A549 (cell line): Measurements from ENCODE around the gene NAP1L4. TPM values are rescaled to one million over a fixed set of nuclear protein-coding genes. Genes with fewer than 3 reads are reported as not detected.

Experiments used
- ATAC-seq, 2 experiments: fragments of 200-7000 bp in 1 of 2; fragments of >200 bp in 1 of 2; cut with Nextera tagmentation in 1 of 2; cut with Tn5 transposase in 1 of 2; 3 replicates each; pipeline versions ENCODE4 v1.8.0 to v1.9.1; 2018 to 2020; ENCODE audit warnings: mild to moderate bottlenecking in 1 of 2, moderate library complexity in 1 of 2
- CTCF ChIA-PET: fragments of 300-600 bp; sonication (Branson Sonifier 250); formaldehyde crosslinking; extraction: SDS; loops from one replicate; lab custom pipeline; 2021; ENCODE audit warnings: antibody characterized with exemption, inconsistent platforms; lab: Yijun Ruan, JAX
- POLR2A ChIA-PET: fragments of 350-600 bp; formaldehyde crosslinking; extraction: SDS; loops from one replicate; lab custom pipeline; 2021; ENCODE audit warnings: antibody characterized with exemption, inconsistent platforms; lab: Yijun Ruan, JAX
- DNase-seq, 2 experiments: peaks; one replicate each; pipeline versions ENCODE4 v3.0.0 to v3.0.0-alpha.2; 2011 to 2016; ENCODE audit warnings: low read depth in 1 of 2, low spot score in 1 of 2
- FAIRE-seq: peaks from 2 replicates; lab custom pipeline; 2011; peaks lifted over from hg19 to GRCh38; lab: Jason Lieb, UNC
- H3K27ac ChIP-seq, 2 experiments: fragments of >200 bp; sonication (Bioruptor Twin); formaldehyde crosslinking; 3 replicates each; pipeline ENCODE4 v1.5.1; 2016 to 2017
- H3K4me1 ChIP-seq: fragments of >200 bp; sonication (Bioruptor Twin); formaldehyde crosslinking; 3 replicates; pipeline ENCODE4 v1.6.1; 2016
- H3K4me2 ChIP-seq: fragments of >200 bp; sonication (Bioruptor Twin); formaldehyde crosslinking; 3 replicates; pipeline ENCODE4 v1.6.1; 2016
- H3K4me3 ChIP-seq: fragments of >200 bp; sonication (Bioruptor Twin); formaldehyde crosslinking; 3 replicates; pipeline ENCODE4 v1.5.1; 2016
- H3K9me3 ChIP-seq: fragments of >200 bp; sonication (Bioruptor Twin); formaldehyde crosslinking; 3 replicates; pipeline ENCODE4 v1.6.1; 2016
- BHLHE40 ChIP-seq: IDR thresholded peaks from 2 replicates; pipeline ENCODE4 v1.6.1; 2012; ENCODE audit warnings: low read depth, low read length, inconsistent platforms
- CBX8 ChIP-seq: fragments of 200-600 bp; sonication (generic); IDR thresholded peaks from 2 replicates; pipeline ENCODE4 v1.6.1; 2016
- CTCF ChIP-seq: fragments of >200 bp; sonication (Bioruptor Twin); formaldehyde crosslinking; IDR thresholded peaks from 3 replicates; pipeline ENCODE4 v1.5.1; 2016
- E2F6 ChIP-seq: IDR thresholded peaks from 2 replicates; pipeline ENCODE4 v1.6.1; 2012; ENCODE audit warnings: low read depth, borderline replicate concordance
- EHF ChIP-seq: fragments of 250-450 bp; sonication (Bioruptor Pico); IDR thresholded peaks from 2 replicates; pipeline ENCODE4 v1.5.0; 2020; ENCODE audit warnings: mild to moderate bottlenecking
- ELK1 ChIP-seq: fragments of 150-350 bp; IDR thresholded peaks from 2 replicates; pipeline ENCODE4 v1.6.1; 2014; ENCODE audit warnings: low read depth, mild to moderate bottlenecking, low read length
- ESRRA ChIP-seq: fragments of 150-350 bp; IDR thresholded peaks from 2 replicates; pipeline ENCODE4 v1.6.1; 2014; ENCODE audit warnings: mild to moderate bottlenecking, low read length, borderline replicate concordance
- FOSL2 ChIP-seq, 2 experiments: fragments of 450-650 bp in 1 of 2; fragments of >200 bp in 1 of 2; sonication (Bioruptor Twin) in 1 of 2; formaldehyde crosslinking; IDR thresholded peaks; 2 replicates each; pipeline versions ENCODE4 v1.5.0 to v1.6.1; 2016 to 2020; ENCODE audit warnings: mild to moderate bottlenecking in 1 of 2, moderate library complexity in 1 of 2
- GATA3 ChIP-seq: IDR thresholded peaks from 2 replicates; pipeline ENCODE4 v1.6.1; 2012; ENCODE audit warnings: borderline replicate concordance
- HMGXB4 ChIP-seq: fragments of 250-450 bp; sonication (Bioruptor Pico); IDR thresholded peaks from 2 replicates; pipeline ENCODE4 v1.5.0; 2021; ENCODE audit warnings: mild to moderate bottlenecking, moderate library complexity, borderline replicate concordance
- KDM5A ChIP-seq: fragments of 200-600 bp; sonication (generic); IDR thresholded peaks from 2 replicates; pipeline ENCODE4 v1.6.1; 2016; ENCODE audit warnings: antibody characterized with exemption, mild to moderate bottlenecking
- MAFK ChIP-seq: fragments of 450-650 bp; IDR thresholded peaks from 2 replicates; pipeline ENCODE4 v1.6.1; 2014; ENCODE audit not compliant: partially characterized antibody
- NPAS2 ChIP-seq: fragments of 250-450 bp; sonication (Bioruptor Pico); IDR thresholded peaks from 2 replicates; pipeline ENCODE4 v1.8.0; 2022; ENCODE audit warnings: mild to moderate bottlenecking, moderate library complexity, borderline replicate concordance
- NR3C1 ChIP-seq: fragments of >200 bp; sonication (Bioruptor Twin); formaldehyde crosslinking; IDR thresholded peaks from 3 replicates; pipeline ENCODE4 v1.6.1; 2017
- PBX3 ChIP-seq: IDR thresholded peaks from 2 replicates; pipeline ENCODE4 v1.6.1; 2012
- PHF8 ChIP-seq: fragments of 200-600 bp; sonication (generic); IDR thresholded peaks from 2 replicates; pipeline ENCODE4 v1.6.1; 2016; ENCODE audit warnings: low read depth, mild to moderate bottlenecking, antibody characterized with exemption, moderate library complexity, borderline replicate concordance
- POLR2A ChIP-seq: IDR thresholded peaks from 2 replicates; pipeline ENCODE4 v1.6.1; 2012; ENCODE audit warnings: mild to moderate bottlenecking, low read length
- RNF2 ChIP-seq: fragments of 200-600 bp; sonication (generic); IDR thresholded peaks from 2 replicates; pipeline ENCODE4 v1.6.1; 2016; ENCODE audit warnings: low read depth, mild to moderate bottlenecking, antibody characterized with exemption, moderate library complexity, borderline replicate concordance
- SMC3 ChIP-seq: fragments of >200 bp; sonication (Bioruptor Twin); formaldehyde crosslinking; IDR thresholded peaks from 3 replicates; pipeline ENCODE4 v1.6.1; 2018; ENCODE audit warnings: inconsistent platforms
- ZC3H11A ChIP-seq: fragments of 450-650 bp; IDR thresholded peaks from 2 replicates; pipeline ENCODE4 v1.6.1; 2014; ENCODE audit warnings: antibody characterized with exemption, mild to moderate bottlenecking
- WGBS: methylation state at CpG from one replicate; pipeline ENCODE4 v1.1.6; 2017; ENCODE audit errors: missing lambda C conversion rate; 5-methylcytosine and 5-hydroxymethylcytosine counted together
- polyA plus RNA-seq, 4 experiments: library from polyadenylated mRNA; depleted of rRNA in 3 of 4; stranded (reverse); fragments of >200 nt; fragmentation: RNase III in 1 of 4; extraction: RNeasy Plus Mini Kit Qiagen cat#74134 plus additional on column Dnase treatment in 1 of 4; gene quantifications; 2 replicates in 3 of 4; 3 replicates in 1 of 4; pipeline ENCODE4 v1.2.3, GENCODE V29; 2011 to 2017

The NAP1L4 gene
- polyA plus RNA-seq, 2 of the 4 experiments (the other 2 are of a cell fraction), result 132 to 148 TPM

GRCh38 chr11:3014057-3014938 is 22.2 kb upstream of the NAP1L4 start:
- ATAC-seq, result no peak
- 87% methylated on average over 15 of the region's 16 CpGs for WGBS
- Histone ChIP-seq H3K27ac (no peak overlapping the region), H3K4me2 (no peak overlapping the region), H3K9me3 (no peaks in the 10 kb centered on the region), H3K4me3 (no peak overlapping the region), H3K4me1 (no peaks in the 10 kb centered on the region)
- no peak for DNase-seq
- ChIA-PET POLR2A (no interaction called here), CTCF (interaction anchor here (0.9 to 4.3 kb wide), 6 partner anchors 11 to 78 kb away, joined by 3 to 30 read pairs (median 6); no protein-coding TSS in a partner anchor)
- no peak for FAIRE-seq
- TF ChIP-seq E2F6 (no peak), SMC3 (no peak), POLR2A (no peak), KDM5A (no peak), CTCF (no peak), MAFK (no peak), NR3C1 (no peak), EHF (CRISPR knock-in tag) (no peak)

GRCh38 chr11:3011891-3012885 is 20.1 kb upstream of the NAP1L4 start:
- ATAC-seq, result no peak

More at GRCh38 chr11:3011891-3012885, 20.1 kb upstream of the NAP1L4 start:
- WGBS, result 90% methylated on average over 31 of the region's 31 CpGs
- TF ChIP-seq ELK1, result no peak
- no peak for TF ChIP-seq ZC3H11A
- no peak for TF ChIP-seq RNF2
- TF ChIP-seq NR3C1, result no peak
- TF ChIP-seq BHLHE40, result no peak
- TF ChIP-seq FOSL2 (IDR thresholded peaks at IDR 0.05), result no peak
- TF ChIP-seq FOSL2 (CRISPR knock-in tag; IDR thresholded peaks at IDR 0.05), result no peak
- TF ChIP-seq NPAS2 (CRISPR knock-in tag), result no peak
- no peak for TF ChIP-seq PBX3
- no peak for TF ChIP-seq PHF8
- no peak for TF ChIP-seq ESRRA
- TF ChIP-seq GATA3, result no peak
- no peak for TF ChIP-seq HMGXB4 (CRISPR knock-in tag)
- no peak for TF ChIP-seq E2F6
- no peak for TF ChIP-seq KDM5A
- TF ChIP-seq CBX8, result no peak
- FAIRE-seq (no peak), DNase-seq (no peak)
- no peaks in the 10 kb centered on the region for H3K4me1 ChIP-seq
- H3K27ac ChIP-seq, result no peak overlapping the region
- H3K4me3 ChIP-seq, result no peak overlapping the region
- H3K4me2 ChIP-seq, result no peak overlapping the region
- H3K9me3 ChIP-seq, result no peaks in the 10 kb centered on the region
- CTCF ChIA-PET, result interaction anchor here (1.0 to 2.2 kb wide), 7 partner anchors 10 to 81 kb away, joined by 3 to 7 read pairs (median 5); no protein-coding TSS in a partner anchor
- POLR2A ChIA-PET, result interaction anchor here (0.9 kb wide), 1 partner anchor 15 kb away, joined by 3 read pairs; no protein-coding TSS in a partner anchor
